ENCODE results near the gene ZFHX3.

DNA sequence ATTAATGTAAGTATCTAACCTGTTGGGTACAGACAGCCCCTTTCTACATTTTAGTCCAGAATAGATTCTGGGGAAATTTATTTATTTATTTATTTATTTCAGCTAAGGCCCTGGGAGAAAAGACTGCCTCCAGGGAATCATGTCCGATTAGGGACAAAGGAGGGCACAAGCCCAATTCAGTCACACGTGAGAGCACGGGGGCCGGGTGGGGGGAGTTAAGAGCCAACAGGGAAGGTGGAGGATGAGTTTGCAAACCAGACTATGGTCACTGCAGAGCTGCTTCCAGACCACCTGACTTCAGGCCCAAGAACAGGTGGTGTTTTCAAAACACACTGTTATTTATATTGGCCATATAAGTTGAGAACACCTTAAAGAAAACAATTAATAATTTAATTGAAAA is 1.6 kb upstream of the ZFHX3 start:
- TF ChIP-seq, protein P1, sequence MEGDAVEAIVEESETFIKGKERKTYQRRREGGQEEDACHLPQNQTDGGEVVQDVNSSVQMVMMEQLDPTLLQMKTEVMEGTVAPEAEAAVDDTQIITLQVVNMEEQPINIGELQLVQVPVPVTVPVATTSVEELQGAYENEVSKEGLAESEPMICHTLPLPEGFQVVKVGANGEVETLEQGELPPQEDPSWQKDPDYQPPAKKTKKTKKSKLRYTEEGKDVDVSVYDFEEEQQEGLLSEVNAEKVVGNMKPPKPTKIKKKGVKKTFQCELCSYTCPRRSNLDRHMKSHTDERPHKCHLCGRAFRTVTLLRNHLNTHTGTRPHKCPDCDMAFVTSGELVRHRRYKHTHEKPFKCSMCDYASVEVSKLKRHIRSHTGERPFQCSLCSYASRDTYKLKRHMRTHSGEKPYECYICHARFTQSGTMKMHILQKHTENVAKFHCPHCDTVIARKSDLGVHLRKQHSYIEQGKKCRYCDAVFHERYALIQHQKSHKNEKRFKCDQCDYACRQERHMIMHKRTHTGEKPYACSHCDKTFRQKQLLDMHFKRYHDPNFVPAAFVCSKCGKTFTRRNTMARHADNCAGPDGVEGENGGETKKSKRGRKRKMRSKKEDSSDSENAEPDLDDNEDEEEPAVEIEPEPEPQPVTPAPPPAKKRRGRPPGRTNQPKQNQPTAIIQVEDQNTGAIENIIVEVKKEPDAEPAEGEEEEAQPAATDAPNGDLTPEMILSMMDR (IDR thresholded peaks at IDR 0.05; ENCODE audit: control extremely low read depth in 1 of 3, insufficient read depth in 1 of 3, low read depth in 1 of 3, low read length in 3 of 3), result no peak
- TF ChIP-seq POLR2AphosphoS5 (IDR thresholded peaks at IDR 0.05; ENCODE audit: low read depth, low read length), result no peak
